22Rv1 (cell line): ENCODE measurements around the gene TSPAN31.

Source experiments
- ZFX ChIP-seq: fragments of 450-650 bp; IDR thresholded peaks from 2 replicates; pipeline ENCODE4 v1.6.1; 2017; ENCODE audit warnings: antibody characterized with exemption, borderline replicate concordance
- TF ChIP-seq, protein P1 (sequence below): fragments of 450-650 bp; IDR thresholded peaks from 2 replicates; pipeline ENCODE4 v1.5.1; 2017; ENCODE audit warnings: mild to moderate bottlenecking

DNA sequence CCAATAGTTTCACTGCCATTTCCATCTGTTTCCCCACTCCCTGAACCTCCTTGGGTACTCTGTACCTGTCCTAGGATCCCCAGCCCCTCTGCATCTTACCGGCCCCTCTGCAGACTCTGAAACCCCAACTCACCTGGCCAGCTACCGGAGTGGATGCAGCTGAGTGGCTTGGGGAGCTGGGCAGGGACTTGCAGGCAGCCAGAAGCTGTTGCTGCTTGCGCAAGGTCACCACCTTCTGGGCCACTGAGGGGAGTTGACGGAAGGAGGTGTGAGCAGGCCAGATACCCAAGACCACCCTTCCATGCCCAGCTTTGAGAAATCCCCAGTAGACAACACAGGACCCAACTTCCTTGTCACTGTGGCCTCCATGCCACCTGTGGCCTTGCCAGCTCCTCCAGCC, 12.6 kb upstream of the TSPAN31 start:
- TF ChIP-seq, protein P1, sequence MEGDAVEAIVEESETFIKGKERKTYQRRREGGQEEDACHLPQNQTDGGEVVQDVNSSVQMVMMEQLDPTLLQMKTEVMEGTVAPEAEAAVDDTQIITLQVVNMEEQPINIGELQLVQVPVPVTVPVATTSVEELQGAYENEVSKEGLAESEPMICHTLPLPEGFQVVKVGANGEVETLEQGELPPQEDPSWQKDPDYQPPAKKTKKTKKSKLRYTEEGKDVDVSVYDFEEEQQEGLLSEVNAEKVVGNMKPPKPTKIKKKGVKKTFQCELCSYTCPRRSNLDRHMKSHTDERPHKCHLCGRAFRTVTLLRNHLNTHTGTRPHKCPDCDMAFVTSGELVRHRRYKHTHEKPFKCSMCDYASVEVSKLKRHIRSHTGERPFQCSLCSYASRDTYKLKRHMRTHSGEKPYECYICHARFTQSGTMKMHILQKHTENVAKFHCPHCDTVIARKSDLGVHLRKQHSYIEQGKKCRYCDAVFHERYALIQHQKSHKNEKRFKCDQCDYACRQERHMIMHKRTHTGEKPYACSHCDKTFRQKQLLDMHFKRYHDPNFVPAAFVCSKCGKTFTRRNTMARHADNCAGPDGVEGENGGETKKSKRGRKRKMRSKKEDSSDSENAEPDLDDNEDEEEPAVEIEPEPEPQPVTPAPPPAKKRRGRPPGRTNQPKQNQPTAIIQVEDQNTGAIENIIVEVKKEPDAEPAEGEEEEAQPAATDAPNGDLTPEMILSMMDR, result no peak
- no peak for TF ChIP-seq ZFX
